MV-4-11 (cell line): ENCODE data around the gene TMEM198.
A peak's percentile ranks its signal among the peaks of the same experiment; 100 is the strongest.

Experiments used
- DNase-seq: peaks from one replicate; lab custom pipeline; 2025; lab: John Stamatoyannopoulos, UW

Gene TMEM198

GRCh38 chr2:219545295-219545942 lies 1.6 kb downstream of the TMEM198 start:
- no peak for DNase-seq

DNA sequence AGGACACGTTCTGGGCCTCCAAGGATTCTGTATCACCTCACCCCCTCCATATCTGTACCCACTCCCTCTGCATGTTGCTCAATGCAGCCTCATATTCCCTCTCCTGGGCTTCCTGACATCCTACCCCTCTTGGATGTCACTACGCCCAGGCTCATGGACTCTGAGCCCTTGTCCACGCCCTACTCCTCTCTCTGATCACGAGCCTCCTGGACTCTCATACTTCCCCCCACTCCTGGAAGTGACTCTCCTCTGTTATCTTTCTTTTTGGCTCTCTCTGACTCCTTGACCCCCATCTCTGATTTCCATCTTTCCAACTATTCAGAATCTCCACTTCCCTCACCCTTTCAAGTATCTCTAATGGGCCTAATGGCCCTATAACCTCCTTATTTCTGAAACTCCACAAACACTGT lies 2.1 kb downstream of the TMEM198 start:
- no peak for DNase-seq

DNA sequence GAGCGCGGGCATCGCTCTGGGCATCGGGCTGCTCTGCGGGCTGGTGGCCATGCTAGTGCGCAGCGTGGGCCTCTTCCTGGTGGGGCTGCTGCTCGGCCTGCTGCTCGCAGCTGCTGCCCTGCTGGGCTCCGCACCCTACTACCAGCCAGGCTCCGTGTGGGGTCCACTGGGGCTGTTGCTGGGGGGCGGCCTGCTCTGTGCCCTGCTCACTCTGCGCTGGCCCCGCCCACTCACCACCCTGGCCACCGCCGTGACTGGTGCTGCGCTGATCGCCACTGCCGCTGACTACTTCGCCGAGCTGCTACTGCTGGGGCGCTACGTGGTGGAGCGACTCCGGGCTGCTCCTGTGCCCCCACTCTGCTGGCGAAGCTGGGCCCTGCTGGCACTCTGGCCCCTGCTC lies 3.8 kb downstream of the TMEM198 start:
- DNase-seq, result no peak

- DNase-seq, result no peak
Measured at GRCh38 chr2:219548990-219549389, 5.2 kb downstream of the TMEM198 start.

DNA sequence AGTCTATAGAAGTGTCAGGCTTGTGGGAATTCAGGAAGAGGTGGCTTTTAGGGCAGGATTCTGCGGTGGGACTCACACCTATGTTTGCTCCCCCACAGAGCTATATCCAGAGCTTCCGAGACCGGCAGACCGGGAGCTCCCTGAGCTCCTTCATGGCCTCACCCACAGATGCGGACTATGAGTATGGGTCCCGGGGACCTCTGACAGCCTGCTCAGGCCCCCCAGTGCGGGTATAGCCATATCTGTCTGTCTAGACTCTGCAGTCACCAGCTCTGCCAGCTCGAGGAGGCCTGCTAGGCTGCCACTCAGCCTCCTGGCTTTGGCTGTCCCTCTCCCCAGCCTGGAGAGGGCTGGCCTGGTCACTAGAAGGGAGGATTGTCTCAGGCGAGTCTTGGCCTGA lies 5.8 kb downstream of the TMEM198 start:
- no peak for DNase-seq

GRCh38 chr2:219551441-219552381 lies 7.9 kb downstream of the TMEM198 start:
- no peak for DNase-seq

DNA sequence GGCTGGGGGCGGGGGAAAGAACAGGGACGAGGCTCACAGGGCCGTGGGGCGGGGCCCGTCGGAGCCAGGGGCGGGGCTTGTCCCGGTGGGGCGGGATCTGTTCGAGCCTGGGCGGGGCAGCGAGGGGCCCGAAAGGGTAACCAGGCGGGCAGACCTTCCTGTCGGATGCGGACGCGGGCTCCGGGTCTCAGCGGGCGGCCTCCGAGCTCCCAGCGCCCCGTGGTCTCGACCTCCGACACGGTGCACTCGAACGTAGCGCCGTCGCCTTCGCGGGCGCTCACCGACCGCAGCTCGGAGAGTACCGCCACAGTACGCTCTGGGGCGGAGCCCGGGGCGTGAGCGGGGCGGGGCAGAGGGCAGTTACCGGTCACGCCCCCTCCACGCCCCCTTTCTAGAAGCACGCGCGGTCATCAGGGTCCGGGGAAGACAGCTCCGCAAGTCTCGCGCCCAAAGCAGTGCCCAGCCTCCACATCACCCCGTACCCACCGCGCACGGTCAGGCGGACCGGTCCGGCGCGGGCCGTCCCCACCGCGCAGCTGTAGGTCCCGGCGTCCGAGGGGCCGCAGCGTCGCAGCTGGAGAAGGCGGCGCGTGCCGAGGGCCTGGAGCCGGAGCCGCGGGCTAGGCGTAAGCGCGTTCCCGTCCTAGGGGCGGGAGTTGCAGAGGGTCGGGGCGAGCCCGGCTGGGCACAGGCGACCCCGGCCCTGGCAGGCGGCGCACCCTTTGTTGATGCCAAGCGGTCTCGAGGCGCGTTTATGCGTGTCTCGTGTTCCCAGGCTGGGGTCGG lies 8.7 kb downstream of the TMEM198 start:
- peak; percentile 48 for DNase-seq

- no peak for DNase-seq
Measured at GRCh38 chr2:219553168-219553417, 9.3 kb downstream of the TMEM198 start.

GRCh38 chr2:219553463-219553963 lies 9.7 kb downstream of the TMEM198 start:
- DNase-seq, result no peak

GRCh38 chr2:219554350-219554749 lies 10.5 kb downstream of the TMEM198 start:
- no peak for DNase-seq

GRCh38 chr2:219555956-219556355 lies 12.1 kb downstream of the TMEM198 start:
- DNase-seq, result no peak

DNA sequence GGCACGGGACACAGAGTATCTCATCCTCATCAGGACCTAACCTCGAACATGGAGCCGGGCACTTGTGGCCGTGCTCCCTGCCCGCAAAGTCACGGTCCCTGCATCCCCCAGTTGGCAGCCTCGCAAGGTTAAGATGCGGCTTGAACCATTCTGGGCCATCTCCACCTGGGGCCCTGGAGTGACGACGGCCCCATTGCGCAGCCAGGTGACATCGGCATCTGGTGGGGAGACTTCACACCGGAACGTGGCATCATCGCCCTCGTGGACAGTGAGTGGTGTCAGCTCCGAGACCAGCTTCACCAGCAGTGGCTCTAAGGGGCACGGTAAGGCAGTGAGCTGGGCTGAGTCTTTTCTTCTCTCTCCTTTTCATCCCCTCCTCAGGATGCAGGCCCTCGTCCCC lies 12.6 kb downstream of the TMEM198 start:
- DNase-seq, result no peak

GRCh38 chr2:219557320-219557719 lies 13.5 kb downstream of the TMEM198 start:
- no peak for DNase-seq

DNA sequence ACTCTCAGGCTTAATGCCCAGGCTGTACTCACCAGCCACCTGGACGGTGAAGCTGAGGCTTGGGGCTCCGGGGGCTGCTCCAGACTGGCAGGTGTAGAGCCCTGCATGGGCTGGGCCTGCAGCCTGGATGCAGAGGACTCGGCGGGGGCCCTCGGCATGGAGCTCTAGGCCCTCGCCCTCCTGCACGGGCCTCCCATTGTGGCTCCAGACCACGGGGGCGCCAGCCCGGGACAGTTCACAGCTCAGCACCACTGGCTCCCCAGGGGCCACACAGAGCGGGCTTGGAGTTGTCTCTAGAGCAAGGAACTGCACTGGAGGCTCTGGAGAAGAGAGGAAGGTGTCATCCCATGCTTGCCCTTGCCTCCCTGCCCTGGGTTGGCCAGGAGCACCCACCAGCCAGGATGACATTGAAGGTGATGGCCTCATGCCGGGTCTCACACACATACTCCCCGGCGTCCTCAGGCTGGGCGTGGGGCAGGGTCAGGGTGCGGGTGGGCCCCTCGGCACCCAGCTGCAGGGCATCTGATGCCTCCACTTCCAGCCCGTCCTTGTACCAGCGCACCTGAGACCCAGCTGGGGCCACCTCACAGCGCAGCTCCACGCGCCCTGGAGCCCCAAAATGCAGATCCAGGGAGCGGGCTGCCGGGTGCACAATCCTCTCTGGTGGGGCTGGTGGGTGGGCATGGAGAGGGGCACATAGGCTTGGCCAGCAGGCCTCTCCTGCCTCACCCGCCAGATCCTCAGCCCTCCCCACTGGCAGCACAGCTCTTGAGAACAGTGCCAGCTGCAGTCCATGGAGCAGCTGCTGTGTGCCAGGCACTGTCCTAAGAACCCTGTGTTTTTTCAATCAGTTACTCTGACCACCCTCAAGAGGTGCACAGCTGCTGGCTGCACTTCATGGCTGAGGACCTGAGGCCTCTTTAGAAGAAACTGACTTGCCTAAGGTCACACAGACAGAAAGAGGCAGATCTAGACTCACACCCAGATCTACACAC lies 14.3 kb downstream of the TMEM198 start:
- no peak for DNase-seq

GRCh38 chr2:219559156-219559915 lies 15.5 kb downstream of the TMEM198 start:
- DNase-seq, result no peak

- no peak for DNase-seq
Measured at GRCh38 chr2:219560037-219560892, 16.4 kb downstream of the TMEM198 start.

DNA sequence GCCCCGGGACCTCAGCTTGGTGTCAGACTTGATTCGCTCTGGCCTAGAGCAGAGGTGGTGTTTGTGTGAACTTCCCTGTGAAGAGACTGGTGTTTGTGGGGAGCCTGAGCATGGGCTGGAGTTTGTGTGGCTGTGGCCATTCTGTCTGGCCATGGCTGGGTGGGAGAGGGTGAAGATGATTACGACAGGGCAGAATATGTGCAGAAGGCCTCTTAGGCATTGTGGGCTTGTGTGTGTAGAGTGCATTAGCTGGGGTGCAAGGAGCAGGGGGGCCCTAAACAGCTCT lies 17.0 kb downstream of the TMEM198 start:
- DNase-seq, result no peak

GRCh38 chr2:219561179-219562048 lies 17.6 kb downstream of the TMEM198 start:
- no peak for DNase-seq
